CD4-positive, alpha-beta T cell (primary cell): ENCODE data around the gene TFEB. TPM values are rescaled to one million over a fixed set of nuclear protein-coding genes. Genes with fewer than 3 reads are reported as not detected.

Source experiments
- ATAC-seq: fragments of 200-7000 bp; cut with Tn5 transposase; one replicate; pipeline ENCODE4 v1.10.0; 2022; ENCODE audit warnings: mild to moderate bottlenecking; ENCODE audit not compliant: poor library complexity
- CTCF ChIA-PET: fragments of 350-600 bp; sonication (Branson Sonifier 250); formaldehyde crosslinking; loops from one replicate; lab custom pipeline; 2021; ENCODE audit warnings: antibody characterized with exemption, inconsistent platforms; lab: Charles Lee
- POLR2A ChIA-PET: fragments of 350-600 bp; sonication (Branson Sonifier 250); formaldehyde crosslinking; loops from one replicate; lab custom pipeline; 2021; ENCODE audit warnings: antibody characterized with exemption, inconsistent platforms; lab: Charles Lee
- DNase-seq, 14 experiments: peaks; one replicate each; pipeline ENCODE4 v3.0.0-alpha.2; 2013 to 2020; ENCODE audit warnings: mixed read lengths in 2 of 14
- H3K27ac ChIP-seq, 2 donors: one replicate each; pipeline versions ENCODE4 v1.5.1 to v1.7.0; 2013; ENCODE audit warnings: low read length in 2 of 2, low read depth in 1 of 2, mild to moderate bottlenecking in 1 of 2
- H3K27me3 ChIP-seq, 2 experiments: 1 replicate in 1 of 2; 2 replicates in 1 of 2; pipeline versions ENCODE4 v1.6.1 to v1.7.0; 2013; ENCODE audit warnings: low read length in 2 of 2, control low read depth in 1 of 2, mild to moderate bottlenecking in 1 of 2, moderate library complexity in 1 of 2; ENCODE audit not compliant: insufficient read depth in 2 of 2, control insufficient read depth in 1 of 2
- H3K36me3 ChIP-seq: one replicate; pipeline ENCODE4 v1.6.1; 2013; ENCODE audit warnings: low read length, control low read depth; ENCODE audit not compliant: insufficient read depth
- H3K4me1 ChIP-seq: one replicate; pipeline ENCODE4 v1.6.1; 2013; ENCODE audit warnings: low read length, control low read depth; ENCODE audit not compliant: insufficient read depth
- H3K4me3 ChIP-seq: one replicate; pipeline ENCODE4 v1.5.1; 2013; ENCODE audit warnings: mild to moderate bottlenecking, low read length, moderate library complexity
- H3K9me3 ChIP-seq, 2 experiments: 1 replicate in 1 of 2; 2 replicates in 1 of 2; pipeline versions ENCODE4 v1.6.1 to v1.7.0; 2013; ENCODE audit warnings: low read length in 2 of 2, mild to moderate bottlenecking in 2 of 2, control low read depth in 1 of 2, moderate library complexity in 1 of 2; ENCODE audit not compliant: control insufficient read depth in 1 of 2, insufficient read depth in 1 of 2
- H3K27ac Mint-ChIP-seq: one replicate; pipeline ENCODE4 v1.8.0; 2020; ENCODE audit warnings: mixed read lengths
- H3K27me3 Mint-ChIP-seq: one replicate; pipeline ENCODE4 v1.8.0; 2021; ENCODE audit warnings: mixed read lengths
- H3K36me3 Mint-ChIP-seq: one replicate; pipeline ENCODE4 v1.8.0; 2021; ENCODE audit warnings: low read depth, mixed read lengths
- H3K4me1 Mint-ChIP-seq: one replicate; pipeline ENCODE4 v1.8.0; 2021; ENCODE audit warnings: low read depth, mixed read lengths
- H3K4me3 Mint-ChIP-seq: one replicate; pipeline ENCODE4 v1.8.0; 2020; ENCODE audit warnings: mild to moderate bottlenecking, mixed read lengths
- H3K9me3 Mint-ChIP-seq: one replicate; pipeline ENCODE4 v1.8.0; 2020; ENCODE audit warnings: mixed read lengths
- CTCF ChIP-seq: fragments of 200-600 bp; IDR thresholded peaks from one replicate; pipeline ENCODE4 v1.8.0; 2022; ENCODE audit warnings: antibody characterized with exemption, mild to moderate bottlenecking
- intact Hi-C, 2 experiments: fragments of 100-400 bp; cut with DNase I in 1 of 2; cut with micrococcal nuclease in 1 of 2; formaldehyde crosslinking; loops; one replicate each; pipeline versions ENCODE4 v1.15.1 to v1.9.0; 2023 to 2025; cut with DNase I, micrococcal nuclease
- total RNA-seq, 174 experiments: library from RNA in 2 of 174; stranded (reverse) in 2 of 174; gene quantifications; one replicate each; pipeline ENCODE4 v1.2.3 and lab custom pipeline; 2021 to 2026

The TFEB gene
- total RNA-seq, 2 experiments from 2014 or later: 23.8 to 24.1 TPM

- H3K9me3 Mint-ChIP-seq: no peaks in the 10 kb centered on the region
- ATAC-seq: no peak
- Histone ChIP-seq H3K4me1 (peaks cover 41% of the 10 kb centered on the region), H3K4me3 (no peak overlapping the region), H3K27ac (no peak overlapping the region), H3K27me3 (no peaks in the 10 kb centered on the region), H3K36me3 (no peaks in the 10 kb centered on the region), H3K9me3 (no peaks in the 10 kb centered on the region)
- intact Hi-C loops: no loop called here
- H3K4me1 Mint-ChIP-seq: peaks cover 35% of the 10 kb centered on the region
- ChIA-PET CTCF (no interaction called here), POLR2A (no interaction called here)
- no peak overlapping the region for H3K27ac Mint-ChIP-seq
- TF ChIP-seq CTCF: no peak
- H3K27me3 Mint-ChIP-seq: no peaks in the 10 kb centered on the region
- no peak for DNase-seq
- H3K36me3 Mint-ChIP-seq: no peaks in the 10 kb centered on the region
- H3K4me3 Mint-ChIP-seq: no peak overlapping the region
Observed at GRCh38 chr6:41709375-41709774, 26.0 kb downstream of the TFEB start.

- Histone ChIP-seq H3K4me1 (peaks cover 41% of the 10 kb centered on the region), H3K27ac (no peak overlapping the region), H3K27me3 (no peaks in the 10 kb centered on the region), H3K9me3 (no peaks in the 10 kb centered on the region), H3K36me3 (no peaks in the 10 kb centered on the region), H3K4me3 (no peak overlapping the region)
- no peak overlapping the region for H3K27ac Mint-ChIP-seq
- H3K36me3 Mint-ChIP-seq: no peaks in the 10 kb centered on the region
- ChIA-PET CTCF (no interaction called here), POLR2A (no interaction called here)
- no peaks in the 10 kb centered on the region for H3K9me3 Mint-ChIP-seq
- no peak for TF ChIP-seq CTCF
- ATAC-seq: no peak
- no peaks in the 10 kb centered on the region for H3K27me3 Mint-ChIP-seq
- peaks cover 36% of the 10 kb centered on the region for H3K4me1 Mint-ChIP-seq
- DNase-seq: no peak
- no peak overlapping the region for H3K4me3 Mint-ChIP-seq
- intact Hi-C loops: no loop called here
Observed at GRCh38 chr6:41708856-41709255, 26.6 kb downstream of the TFEB start.

- CTCF ChIA-PET: interaction anchor here (1.1 kb wide), 1 partner anchor 27 kb away, joined by 3 read pairs; the partner anchor contains the start of gene TFEB
Observed at GRCh38 chr6:41707565-41708200, 27.7 kb downstream of the TFEB start.

More at GRCh38 chr6:41707565-41708200, 27.7 kb downstream of the TFEB start:
- H3K4me3 Mint-ChIP-seq: peak overlapping the region; percentile 54
- H3K36me3 ChIP-seq: peaks cover 5% of the 10 kb centered on the region
- ATAC-seq (peak; percentile 89), DNase-seq (peak in 11 of 14 experiments; percentile 7 to 76 (median 27))
- H3K27ac ChIP-seq: peak overlapping the region in 1 of 2 donors; percentile 3
- POLR2A ChIA-PET: interaction anchor here (0.9 kb wide), 1 partner anchor 25 kb away, joined by 3 read pairs; no protein-coding TSS in a partner anchor
- no peaks in the 10 kb centered on the region for H3K27me3 Mint-ChIP-seq
- H3K9me3 ChIP-seq: no peaks in the 10 kb centered on the region
- intact Hi-C loops: loop anchor here in 1 of 2 experiments (2.0 kb wide), 1 partner anchor 23 kb away; no protein-coding TSS in a partner anchor
- peaks cover 38% of the 10 kb centered on the region for H3K4me1 Mint-ChIP-seq
- no peaks in the 10 kb centered on the region for H3K9me3 Mint-ChIP-seq
- no peaks in the 10 kb centered on the region for H3K36me3 Mint-ChIP-seq
- peaks cover 41% of the 10 kb centered on the region for H3K4me1 ChIP-seq
- no peaks in the 10 kb centered on the region for H3K27me3 ChIP-seq
- no peak for TF ChIP-seq CTCF
- peak overlapping the region; percentile 64 for H3K27ac Mint-ChIP-seq
- peak overlapping the region; percentile 21 for H3K4me3 ChIP-seq
